Stimulated activated CD4-positive, alpha-beta T cell treated with anti-CD3 and anti-CD28 coated beads, Interleukin-2, amount 100 ng/mL, for 48 hours (primary cell): ENCODE data around the gene SCAP.

Experiments used
- DNase-seq, 2 donors: peaks; one replicate each; pipeline ENCODE4 v3.0.0-alpha.2; 2020

SCAP gene

DNA sequence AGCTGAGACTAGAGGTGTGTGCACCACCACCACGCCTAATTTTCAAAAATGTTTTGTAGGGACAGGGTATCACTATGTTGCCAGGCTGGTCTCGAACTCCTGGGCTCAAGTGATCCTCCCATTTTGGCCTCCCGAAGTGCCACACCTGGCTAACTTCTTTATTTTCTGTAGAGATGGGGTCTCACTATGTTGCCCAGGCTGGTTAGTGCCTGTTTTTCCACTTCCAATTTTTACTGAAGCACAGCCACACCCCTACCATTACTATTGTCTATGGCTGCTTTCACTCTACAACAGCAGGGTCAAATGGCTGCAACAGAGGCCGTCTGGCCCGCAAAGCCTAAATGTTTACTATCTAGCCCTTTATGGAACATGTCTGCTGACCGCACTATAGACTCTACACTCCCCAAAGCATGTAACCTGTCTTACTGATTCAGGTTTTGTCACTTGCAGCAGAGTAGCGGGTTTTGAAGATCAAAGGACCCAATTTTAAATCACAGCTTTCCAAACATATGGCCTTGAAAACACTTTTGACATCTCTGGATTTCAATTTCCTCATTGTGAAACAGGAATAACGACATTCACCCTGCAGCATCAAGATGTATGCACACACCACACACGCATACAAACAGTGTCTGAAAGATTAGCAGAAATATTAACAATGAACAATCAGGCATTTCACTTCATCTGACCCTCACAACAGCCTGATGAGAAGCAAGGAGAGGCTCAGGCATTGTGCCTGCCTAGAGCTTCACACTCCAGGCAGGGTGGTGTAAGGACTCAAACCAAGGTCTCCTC is 46.1 kb downstream of the SCAP start:
- no peak for DNase-seq

DNA sequence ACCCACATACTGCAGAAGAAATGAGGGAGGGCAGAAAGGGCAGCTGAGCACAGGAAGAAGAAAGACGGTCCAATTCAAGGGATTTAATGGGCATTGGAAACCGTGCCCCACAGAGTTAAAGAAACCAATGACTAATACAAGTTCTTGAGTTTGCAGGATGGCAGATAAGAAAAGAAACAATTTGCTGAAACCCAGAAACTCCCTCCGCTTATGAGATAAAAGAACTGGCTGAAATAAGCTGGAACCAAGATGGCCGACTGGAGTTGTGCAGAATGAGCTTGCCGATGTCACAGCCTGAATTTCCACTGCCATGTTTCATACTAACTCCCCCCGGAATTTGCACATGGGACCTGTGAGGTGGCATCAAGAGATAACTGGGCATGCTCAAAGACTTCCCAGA is 47.1 kb downstream of the SCAP start:
- DNase-seq, result no peak

GRCh38 chr3:47427866-47428265 is 47.9 kb downstream of the SCAP start:
- no peak for DNase-seq

DNA sequence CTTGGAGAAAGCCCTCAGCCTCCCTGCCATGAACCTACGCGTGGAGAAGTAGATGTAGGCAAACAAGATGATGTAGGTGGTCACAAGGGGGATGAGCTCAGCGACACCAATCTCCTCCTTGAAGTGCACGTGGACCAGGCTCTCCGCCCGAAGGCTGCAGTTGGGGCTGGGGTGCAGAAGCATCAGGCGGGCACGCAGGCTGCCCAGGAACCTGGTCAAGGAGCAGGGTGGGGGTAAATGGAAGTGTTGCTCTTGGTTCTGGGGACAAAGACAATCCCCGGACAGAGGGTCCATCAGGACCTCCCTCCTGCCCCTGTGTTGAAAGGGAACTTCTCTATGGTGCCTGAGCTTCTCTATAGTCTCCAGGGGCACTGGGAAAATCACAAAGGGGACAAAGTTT is 49.8 kb downstream of the SCAP start:
- DNase-seq, result no peak

- DNase-seq, result no peak
Observed at GRCh38 chr3:47425383-47425778, 50.4 kb downstream of the SCAP start.

- DNase-seq, result no peak
Observed at GRCh38 chr3:47424434-47425382, 51.0 kb downstream of the SCAP start.

DNA sequence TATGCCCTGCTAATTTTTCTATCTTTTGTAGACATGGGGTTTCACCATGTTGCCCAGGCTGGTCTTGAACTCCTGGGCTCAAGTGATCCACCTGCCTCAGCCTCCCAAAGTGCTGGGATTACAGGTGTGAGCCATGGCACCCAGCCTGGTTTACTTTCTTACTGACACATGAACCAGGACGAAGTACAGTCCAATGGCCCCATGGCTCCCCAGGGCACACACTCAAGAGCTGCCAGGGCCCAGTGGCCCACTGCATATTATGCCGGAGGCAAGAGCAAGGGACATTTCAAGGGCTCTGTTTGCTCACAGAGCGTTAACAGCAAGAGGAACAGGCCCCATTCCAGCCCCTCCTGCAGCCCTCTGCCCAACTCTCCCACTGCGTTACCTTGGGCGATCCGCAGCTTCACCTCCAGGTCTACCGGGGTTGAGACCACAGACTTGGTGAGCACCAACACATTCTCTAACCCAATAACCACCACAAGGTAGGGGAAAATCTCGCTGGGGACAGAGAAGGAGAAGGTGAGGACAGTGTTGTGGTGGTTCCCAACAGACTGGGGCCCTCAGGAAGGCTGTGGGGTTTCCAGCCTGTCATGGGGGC is 52.1 kb downstream of the SCAP start:
- no peak for DNase-seq

DNA sequence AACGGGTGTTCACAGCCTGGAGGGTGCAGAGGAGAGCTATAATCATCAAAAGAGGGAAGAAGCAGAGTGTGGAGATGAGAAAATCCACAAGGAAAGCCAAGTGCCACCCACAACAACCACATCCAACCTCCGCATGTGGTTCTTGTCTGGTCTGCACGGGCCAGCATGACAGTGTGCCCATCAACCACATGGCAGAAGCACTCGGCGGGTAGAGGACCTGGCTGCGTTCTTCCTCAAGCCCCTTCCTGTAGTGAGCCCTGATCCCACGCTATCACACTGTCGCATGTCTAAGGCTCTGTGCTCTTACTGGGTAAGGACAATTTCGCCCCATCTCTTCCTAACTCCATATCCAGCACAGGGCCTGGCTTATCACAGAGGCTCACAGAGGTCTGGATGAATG is 53.0 kb downstream of the SCAP start:
- DNase-seq, result no peak

- DNase-seq, result peak in 1 of 2 donors; percentile 21
Observed at GRCh38 chr3:47421741-47422649, 53.7 kb downstream of the SCAP start.

- DNase-seq, result peak; percentile 91 to 93
Observed at GRCh38 chr3:47420511-47421484, 54.9 kb downstream of the SCAP start.

DNA sequence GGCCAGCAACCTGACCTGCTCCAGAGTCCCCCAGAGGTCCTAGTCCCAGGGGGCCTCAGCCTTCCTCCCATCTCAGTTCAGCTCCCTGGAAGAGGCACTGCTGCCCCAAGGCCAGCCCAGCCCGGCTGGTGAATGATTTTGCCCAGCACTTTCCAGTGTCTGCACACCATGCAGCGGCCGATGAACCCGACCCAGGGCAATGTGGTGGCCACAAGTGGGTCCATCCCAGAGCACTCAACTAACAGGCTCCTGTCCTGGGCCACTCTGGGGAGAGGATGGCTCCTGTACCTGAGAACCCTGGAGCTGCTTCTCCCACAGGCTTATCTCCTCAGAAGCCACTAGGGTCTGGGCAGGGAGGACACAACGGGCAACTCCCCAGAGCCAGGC is 55.7 kb downstream of the SCAP start:
- DNase-seq, result no peak

DNA sequence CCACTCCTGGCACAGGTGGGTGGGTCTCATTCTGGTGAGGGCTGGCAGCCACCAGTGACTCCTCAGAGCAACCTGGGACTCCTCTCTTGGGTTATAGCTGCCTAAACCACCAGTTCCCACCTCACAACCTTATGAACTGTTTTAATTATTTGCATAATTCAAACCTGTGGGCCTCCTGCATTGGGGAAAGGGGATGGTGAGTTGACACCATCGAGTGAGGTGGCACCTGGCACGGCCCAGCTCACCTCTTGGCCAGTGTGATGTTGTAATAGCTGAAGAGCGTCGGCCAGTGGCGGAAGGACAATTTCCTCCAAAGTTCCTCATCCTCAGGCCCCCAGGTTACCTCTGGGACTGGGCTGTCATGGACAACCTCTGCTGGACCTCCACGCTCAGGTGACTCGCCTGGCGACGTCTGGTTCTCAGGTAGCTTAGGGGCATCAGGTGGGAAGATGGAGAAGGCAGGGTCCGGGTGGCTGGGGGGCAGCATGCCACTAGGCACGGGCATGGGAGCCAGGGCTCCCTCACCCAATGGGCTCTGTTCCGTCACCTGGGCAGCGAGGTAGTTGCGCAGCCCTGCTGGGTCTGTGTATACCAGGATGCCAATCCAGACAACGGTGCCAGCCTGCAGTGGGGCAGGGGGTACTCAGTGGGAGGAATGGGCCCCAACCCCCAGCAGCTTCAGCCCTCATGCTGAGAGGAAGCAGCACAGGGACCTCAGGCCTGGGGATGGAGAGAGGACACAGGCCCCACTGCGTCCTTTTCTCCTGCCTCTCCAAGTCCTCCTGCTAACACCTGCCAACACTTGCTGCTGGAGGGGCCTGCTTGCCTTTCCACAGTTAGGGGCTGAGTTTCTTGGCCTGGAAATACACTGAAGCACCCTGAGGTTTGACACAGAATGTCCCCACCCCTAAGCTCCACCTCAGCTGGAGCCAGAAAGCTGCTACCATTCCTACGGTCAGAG is 56.4 kb downstream of the SCAP start:
- DNase-seq, result no peak

DNA sequence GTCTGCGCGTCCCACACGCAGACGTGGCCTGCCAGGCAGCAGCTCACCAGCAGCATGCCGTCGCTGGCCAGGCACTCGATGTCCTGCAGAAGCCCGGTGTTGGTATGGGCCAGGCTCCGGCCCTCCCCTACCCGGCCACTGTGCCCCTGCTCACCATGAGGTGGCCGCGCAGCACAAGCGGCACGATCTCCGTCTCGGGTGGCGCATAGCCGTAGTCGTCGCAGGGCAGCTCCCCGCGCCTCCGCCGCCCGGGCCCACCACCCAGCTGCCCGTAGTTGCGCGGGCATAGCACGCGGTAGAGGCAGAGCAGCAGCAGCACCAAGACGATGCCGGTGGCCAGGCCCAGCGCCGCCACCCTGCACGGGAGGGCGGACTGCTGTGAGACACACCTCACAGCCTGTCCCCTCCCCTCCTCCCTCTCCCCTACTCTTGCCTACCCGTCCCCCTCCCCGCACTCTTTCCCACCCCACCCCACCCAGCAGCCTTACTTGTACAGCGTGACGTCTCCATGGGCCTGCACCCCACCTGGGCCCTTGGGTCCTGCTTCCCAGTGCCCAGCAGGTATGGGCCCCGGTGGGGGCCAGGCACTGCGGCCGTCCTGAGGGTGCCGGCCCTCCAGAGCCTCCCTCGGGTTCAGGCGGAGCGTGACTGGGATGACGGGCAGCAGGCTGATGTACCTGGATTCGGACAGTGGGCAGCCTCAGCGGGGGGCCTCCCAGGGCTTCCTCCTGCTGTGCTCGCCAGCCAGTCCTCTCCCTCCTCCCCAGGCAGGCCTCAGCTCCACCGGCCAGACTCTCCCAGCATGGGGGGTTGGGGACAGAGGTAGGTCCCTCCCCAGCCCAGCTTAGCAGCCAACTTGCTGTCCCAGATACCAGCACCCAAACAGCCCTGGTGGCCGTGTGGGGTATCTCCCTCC is 57.3 kb downstream of the SCAP start:
- DNase-seq, result no peak

DNA sequence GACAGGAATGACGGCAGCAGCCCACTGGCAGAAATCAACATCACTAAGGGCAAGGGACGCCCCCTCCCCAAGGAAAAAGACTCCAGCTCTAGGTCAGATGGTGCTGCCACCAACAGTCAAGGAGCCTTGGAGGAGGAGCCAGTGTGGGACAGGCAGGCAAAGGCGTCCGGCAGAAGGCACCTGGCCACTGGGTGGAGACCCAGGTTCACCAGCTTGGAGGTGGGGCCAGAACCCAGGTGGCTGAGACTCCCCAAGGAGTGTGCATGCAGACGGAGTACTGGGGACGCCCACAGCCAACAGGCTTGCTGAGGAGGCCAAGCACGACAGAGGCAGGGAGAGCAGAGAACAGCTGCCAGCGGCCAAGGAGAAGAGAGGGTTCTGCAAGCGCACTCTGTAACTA is 59.7 kb downstream of the SCAP start:
- DNase-seq, result no peak

- DNase-seq, result no peak
Observed at GRCh38 chr3:47414666-47415587, 60.8 kb downstream of the SCAP start.

GRCh38 chr3:47414161-47414564 is 61.6 kb downstream of the SCAP start:
- DNase-seq, result no peak

GRCh38 chr3:47413751-47414150 is 62.0 kb downstream of the SCAP start:
- DNase-seq, result no peak
